HEK293 (cell line): ENCODE data around the gene MT1HL1.

Experiments used
- CTCF ChIA-PET: fragments of 350-600 bp; formaldehyde crosslinking; extraction: SDS; loops from one replicate; lab custom pipeline; 2021; ENCODE audit warnings: antibody characterized with exemption; lab: Yijun Ruan, JAX
- POLR2A ChIA-PET: fragments of 300-600 bp; formaldehyde crosslinking; extraction: SDS; loops from one replicate; lab custom pipeline; 2020; ENCODE audit warnings: antibody characterized with exemption, inconsistent platforms; lab: Yijun Ruan, JAX
- H3K27ac ChIP-seq: fragments of 200-500 bp; sonication (Bioruptor generic); 2 replicates; pipeline ENCODE4 v1.5.1; 2014; ENCODE audit warnings: low read depth, low read length, control low read depth, inconsistent platforms; ENCODE audit errors: extremely low read depth
- H3K36me3 ChIP-seq, 2 experiments: fragments of 200-500 bp in 1 of 2; sonication (Bioruptor generic) in 1 of 2; 1 replicate in 1 of 2; 2 replicates in 1 of 2; pipeline ENCODE4 v1.5.1; 2014 to 2017; ENCODE audit warnings: inconsistent platforms in 2 of 2, low read length in 2 of 2; ENCODE audit not compliant: control insufficient read depth in 2 of 2, insufficient read depth in 1 of 2
- H3K4me1 ChIP-seq: fragments of 200-500 bp; sonication (Bioruptor generic); 2 replicates; pipeline ENCODE4 v1.5.1; 2014; ENCODE audit warnings: mild to moderate bottlenecking, low read length, inconsistent platforms; ENCODE audit not compliant: control insufficient read depth, insufficient read depth
- H3K4me3 ChIP-seq: 2 replicates; pipeline ENCODE4 v1.5.1; 2011; ENCODE audit warnings: low read depth, mild to moderate bottlenecking, control low read depth, low read length, moderate library complexity
- H3K9me3 ChIP-seq: fragments of 200-500 bp; sonication (Bioruptor generic); 2 replicates; pipeline ENCODE4 v1.5.1; 2014; ENCODE audit warnings: low read depth, low read length, inconsistent platforms; ENCODE audit not compliant: control insufficient read depth, insufficient read depth
- GLIS1 ChIP-seq: fragments of 450-650 bp; formaldehyde crosslinking; IDR thresholded peaks from 2 replicates; pipeline ENCODE4 v1.5.1; 2016; ENCODE audit warnings: missing biosample characterization, missing genetic modification characterization
- PRDM1 ChIP-seq: fragments of 450-650 bp; formaldehyde crosslinking; IDR thresholded peaks from 2 replicates; pipeline ENCODE4; 2016; ENCODE audit warnings: missing biosample characterization, missing genetic modification characterization
- SETDB1 ChIP-seq: IDR thresholded peaks from one replicate; pipeline ENCODE4 v1.6.1; 2017; ENCODE audit warnings: mild to moderate bottlenecking, low read length, moderate library complexity, mixed read lengths; ENCODE audit not compliant: insufficient read length
- ZBTB7A ChIP-seq: fragments of 450-650 bp; formaldehyde crosslinking; IDR thresholded peaks from 2 replicates; pipeline ENCODE4 v1.5.1; 2016; ENCODE audit warnings: low read depth, missing biosample characterization, missing genetic modification characterization
- ZFP37 ChIP-seq: fragments of 450-650 bp; formaldehyde crosslinking; IDR thresholded peaks from 2 replicates; pipeline ENCODE4 v1.5.1; 2016; ENCODE audit warnings: missing biosample characterization, missing genetic modification characterization
- ZNF132 ChIP-seq: fragments of 450-650 bp; formaldehyde crosslinking; IDR thresholded peaks from 2 replicates; pipeline ENCODE4 v1.5.1; 2017; ENCODE audit warnings: missing biosample characterization, missing genetic modification characterization, borderline replicate concordance
- ZNF169 ChIP-seq: fragments of 450-650 bp; formaldehyde crosslinking; IDR thresholded peaks from 2 replicates; pipeline ENCODE4 v1.5.1; 2016; ENCODE audit warnings: missing biosample characterization, missing genetic modification characterization
- ZNF174 ChIP-seq: fragments of 450-650 bp; formaldehyde crosslinking; IDR thresholded peaks from 2 replicates; pipeline ENCODE4 v1.5.0; 2017; ENCODE audit warnings: missing biosample characterization, mild to moderate bottlenecking, missing genetic modification characterization
- ZNF391 ChIP-seq: fragments of 450-650 bp; formaldehyde crosslinking; IDR thresholded peaks from 2 replicates; pipeline ENCODE4 v1.5.1; 2016; ENCODE audit warnings: low read depth, missing biosample characterization, missing genetic modification characterization, borderline replicate concordance
- ZNF404 ChIP-seq: fragments of 450-650 bp; formaldehyde crosslinking; IDR thresholded peaks from 2 replicates; pipeline ENCODE4 v1.5.1; 2017; ENCODE audit warnings: missing biosample characterization, missing genetic modification characterization
- ZNF416 ChIP-seq: fragments of 450-650 bp; formaldehyde crosslinking; IDR thresholded peaks from 2 replicates; pipeline ENCODE4 v1.5.1; 2016; ENCODE audit warnings: missing biosample characterization, missing genetic modification characterization
- ZNF426 ChIP-seq: fragments of 450-650 bp; formaldehyde crosslinking; IDR thresholded peaks from 2 replicates; pipeline ENCODE4 v1.5.1; 2017; ENCODE audit warnings: missing biosample characterization, missing genetic modification characterization, mild to moderate bottlenecking, inconsistent platforms, moderate library complexity
- ZNF488 ChIP-seq: fragments of 450-650 bp; formaldehyde crosslinking; IDR thresholded peaks from 2 replicates; pipeline ENCODE4 v1.5.1; 2016; ENCODE audit warnings: missing biosample characterization, missing genetic modification characterization
- ZNF626 ChIP-seq: fragments of 450-650 bp; sonication (Bioruptor Pico); formaldehyde crosslinking; IDR thresholded peaks from 2 replicates; pipeline ENCODE4 v1.5.1; 2018; ENCODE audit warnings: missing biosample characterization, missing genetic modification characterization, inconsistent platforms
- ZSCAN4 ChIP-seq: fragments of 450-650 bp; formaldehyde crosslinking; IDR thresholded peaks from 2 replicates; pipeline ENCODE4 v1.5.1; 2017; ENCODE audit warnings: missing biosample characterization, missing genetic modification characterization
- TF ChIP-seq, protein P1 (sequence below): fragments of 450-650 bp; formaldehyde crosslinking; IDR thresholded peaks from 2 replicates; pipeline ENCODE4 v1.5.1; 2016; ENCODE audit warnings: missing biosample characterization, missing genetic modification characterization
- TF ChIP-seq, protein P2 (sequence below): fragments of 450-650 bp; formaldehyde crosslinking; IDR thresholded peaks from 2 replicates; pipeline ENCODE4 v1.5.1; 2016; ENCODE audit warnings: missing biosample characterization, missing genetic modification characterization

The MT1HL1 gene

DNA sequence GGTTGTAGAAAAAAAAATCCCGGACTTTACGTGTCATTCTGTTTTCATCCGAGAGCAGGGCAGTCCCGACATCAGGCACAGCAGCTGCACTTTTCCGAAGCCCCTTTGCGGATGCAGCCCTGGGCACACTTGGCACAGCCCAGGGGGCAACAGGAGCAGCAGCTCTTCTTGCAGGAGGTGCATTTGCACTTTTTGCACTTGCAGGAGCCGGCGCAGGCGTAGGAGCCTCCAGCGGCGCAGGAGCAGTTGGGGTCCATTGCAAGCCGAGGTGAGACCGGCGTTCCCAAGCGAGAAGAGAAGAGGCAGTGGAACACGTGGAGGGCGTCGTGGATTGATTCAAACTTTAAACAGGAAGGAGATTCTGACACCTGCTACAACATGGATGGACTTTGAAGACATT lies at the start of gene MT1HL1:
Gene MT1HL1, minus strand, starts transcription at position 326 of the 400 bp plus-strand sequence. Its CDS starts 69 bp downstream, at position 257.
- H3K9me3 ChIP-seq = no peaks in the 10 kb centered on the region
- ChIA-PET CTCF (no interaction called here), POLR2A (no interaction called here)
- H3K36me3 ChIP-seq = no peaks in the 10 kb centered on the region
- H3K4me3 ChIP-seq = no peak within 1 kb of the TSS
- no peak for TF ChIP-seq ZNF132 (tag by site-specific recombination)
- TF ChIP-seq ZNF391 (tag by site-specific recombination) = no peak
- no peak for TF ChIP-seq ZNF416
- TF ChIP-seq ZSCAN4 (tag by site-specific recombination) = no peak
- TF ChIP-seq ZNF626 (tag by site-specific recombination) = no peak
- no peak for TF ChIP-seq ZNF488 (tag by site-specific recombination)
- TF ChIP-seq, protein P1, sequence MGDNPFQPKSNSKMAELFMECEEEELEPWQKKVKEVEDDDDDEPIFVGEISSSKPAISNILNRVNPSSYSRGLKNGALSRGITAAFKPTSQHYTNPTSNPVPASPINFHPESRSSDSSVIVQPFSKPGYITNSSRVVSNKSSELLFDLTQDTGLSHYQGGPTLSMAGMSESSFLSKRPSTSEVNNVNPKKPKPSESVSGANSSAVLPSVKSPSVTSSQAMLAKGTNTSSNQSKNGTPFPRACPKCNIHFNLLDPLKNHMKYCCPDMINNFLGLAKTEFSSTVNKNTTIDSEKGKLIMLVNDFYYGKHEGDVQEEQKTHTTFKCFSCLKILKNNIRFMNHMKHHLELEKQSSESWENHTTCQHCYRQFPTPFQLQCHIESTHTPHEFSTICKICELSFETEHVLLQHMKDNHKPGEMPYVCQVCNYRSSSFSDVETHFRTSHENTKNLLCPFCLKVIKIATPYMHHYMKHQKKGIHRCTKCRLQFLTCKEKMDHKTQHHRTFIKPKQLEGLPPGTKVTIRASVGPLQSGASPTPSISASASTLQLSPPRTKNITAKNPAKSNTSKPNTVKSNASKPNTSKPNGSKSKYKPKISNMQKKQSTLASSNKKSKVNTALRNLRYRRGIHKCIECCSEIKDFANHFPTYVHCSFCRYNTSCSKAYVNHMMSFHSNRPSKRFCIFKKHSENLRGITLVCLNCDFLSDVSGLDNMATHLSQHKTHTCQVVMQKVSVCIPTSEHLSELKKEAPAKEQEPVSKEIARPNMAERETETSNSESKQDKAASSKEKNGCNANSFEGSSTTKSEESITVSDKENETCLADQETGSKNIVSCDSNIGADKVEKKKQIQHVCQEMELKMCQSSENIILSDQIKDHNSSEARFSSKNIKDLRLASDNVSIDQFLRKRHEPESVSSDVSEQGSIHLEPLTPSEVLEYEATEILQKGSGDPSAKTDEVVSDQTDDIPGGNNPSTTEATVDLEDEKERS = no peak
- TF ChIP-seq GLIS1 (tag by site-specific recombination) = no peak
- TF ChIP-seq ZNF169 = no peak
- TF ChIP-seq ZNF404 (tag by site-specific recombination) = no peak
- TF ChIP-seq ZNF174 (tag by site-specific recombination) = no peak
- H3K4me1 ChIP-seq = no peaks in the 10 kb centered on the region
- H3K27ac ChIP-seq = no peak within 1 kb of the TSS

DNA sequence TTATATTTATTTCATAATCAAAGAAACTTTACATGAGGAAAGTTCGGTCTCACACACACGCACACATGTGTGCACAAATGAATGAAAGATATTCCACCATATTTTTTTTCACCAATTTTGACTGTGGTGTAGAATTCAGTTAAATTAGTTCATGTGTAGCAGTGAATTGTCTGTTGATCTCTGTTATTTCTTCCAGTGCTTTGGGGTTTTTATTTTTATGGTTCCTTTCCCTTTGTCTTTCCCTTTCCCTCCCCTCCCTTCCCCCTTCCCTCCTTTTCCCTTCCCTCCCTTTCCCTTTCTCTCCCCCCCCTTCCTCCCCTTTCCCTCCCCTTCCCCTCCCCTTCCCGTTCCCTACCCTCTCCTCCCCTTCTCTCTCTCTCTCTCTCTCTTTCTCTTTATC lies 46.7 kb upstream of the MT1HL1 start:
- ChIA-PET CTCF (no interaction called here), POLR2A (no interaction called here)
- TF ChIP-seq ZNF426 (tag by site-specific recombination) (no peak), PRDM1 (tag by site-specific recombination) (peak; percentile 78)
- Histone ChIP-seq H3K4me3 (no peak overlapping the region), H3K36me3 (no peaks in the 10 kb centered on the region), H3K9me3 (no peaks in the 10 kb centered on the region), H3K4me1 (peaks cover 4% of the 10 kb centered on the region), H3K27ac (no peak overlapping the region)

DNA sequence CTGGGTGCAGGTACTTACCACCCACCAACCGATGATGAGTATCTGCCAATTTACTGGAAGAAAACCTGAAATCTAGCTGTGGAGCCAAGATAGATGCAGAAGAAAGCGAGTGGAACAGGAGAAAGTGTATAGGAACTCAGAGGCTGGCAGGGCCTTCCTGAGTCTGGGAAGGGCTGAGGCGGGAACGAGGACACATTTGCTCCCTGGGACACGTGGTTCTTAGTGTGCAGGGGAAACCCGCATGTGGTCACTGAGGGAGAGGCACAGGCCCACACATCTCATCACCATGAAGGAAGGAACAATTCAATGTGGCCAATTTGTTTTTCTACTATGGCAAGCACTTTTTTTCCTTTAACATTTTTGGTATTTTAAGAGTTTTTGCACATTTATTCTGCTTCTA lies 45.9 kb upstream of the MT1HL1 start:
- no peaks in the 10 kb centered on the region for H3K9me3 ChIP-seq
- no peaks in the 10 kb centered on the region for H3K36me3 ChIP-seq
- no peak for TF ChIP-seq SETDB1
- TF ChIP-seq ZFP37 = no peak
- TF ChIP-seq, protein P2, sequence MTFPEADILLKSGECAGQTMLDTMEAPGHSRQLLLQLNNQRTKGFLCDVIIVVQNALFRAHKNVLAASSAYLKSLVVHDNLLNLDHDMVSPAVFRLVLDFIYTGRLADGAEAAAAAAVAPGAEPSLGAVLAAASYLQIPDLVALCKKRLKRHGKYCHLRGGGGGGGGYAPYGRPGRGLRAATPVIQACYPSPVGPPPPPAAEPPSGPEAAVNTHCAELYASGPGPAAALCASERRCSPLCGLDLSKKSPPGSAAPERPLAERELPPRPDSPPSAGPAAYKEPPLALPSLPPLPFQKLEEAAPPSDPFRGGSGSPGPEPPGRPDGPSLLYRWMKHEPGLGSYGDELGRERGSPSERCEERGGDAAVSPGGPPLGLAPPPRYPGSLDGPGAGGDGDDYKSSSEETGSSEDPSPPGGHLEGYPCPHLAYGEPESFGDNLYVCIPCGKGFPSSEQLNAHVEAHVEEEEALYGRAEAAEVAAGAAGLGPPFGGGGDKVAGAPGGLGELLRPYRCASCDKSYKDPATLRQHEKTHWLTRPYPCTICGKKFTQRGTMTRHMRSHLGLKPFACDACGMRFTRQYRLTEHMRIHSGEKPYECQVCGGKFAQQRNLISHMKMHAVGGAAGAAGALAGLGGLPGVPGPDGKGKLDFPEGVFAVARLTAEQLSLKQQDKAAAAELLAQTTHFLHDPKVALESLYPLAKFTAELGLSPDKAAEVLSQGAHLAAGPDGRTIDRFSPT (tag by site-specific recombination) = no peak
- TF ChIP-seq ZBTB7A (tag by site-specific recombination) = no peak
- 0 out of 2 replicates have a peak, but pooled peaks have one; percentile 13 for TF ChIP-seq PRDM1 (tag by site-specific recombination)
- CTCF ChIA-PET = interaction anchor here (0.9 kb wide), 1 partner anchor 336 kb away, joined by 3 read pairs; no protein-coding TSS in a partner anchor
- H3K4me1 ChIP-seq = peaks cover 11% of the 10 kb centered on the region
- POLR2A ChIA-PET = no interaction called here
- no peak overlapping the region for H3K27ac ChIP-seq
- H3K4me3 ChIP-seq = no peak overlapping the region
